AG09309 (cell line): Measurements from ENCODE around the gene MAP2K5.
A peak's percentile ranks its signal among the peaks of the same experiment; 100 is the strongest.

Source experiments
- DNase-seq: peaks from one replicate; pipeline ENCODE4 v3.0.0-alpha.2; 2010; ENCODE audit warnings: low read depth
- H3K4me3 ChIP-seq: 2 replicates; pipeline ENCODE4 v1.5.1; 2011; ENCODE audit warnings: mild to moderate bottlenecking, low read depth, low read length, moderate library complexity; ENCODE audit not compliant: control insufficient read depth
- TF ChIP-seq, protein P1 (sequence below): IDR thresholded peaks from 2 replicates; pipeline ENCODE4 v1.5.1; 2011; ENCODE audit warnings: mild to moderate bottlenecking, low read depth, low read length, inconsistent platforms; ENCODE audit not compliant: insufficient read depth, control insufficient read depth; ENCODE audit errors: missing control alignments

Gene MAP2K5

DNA sequence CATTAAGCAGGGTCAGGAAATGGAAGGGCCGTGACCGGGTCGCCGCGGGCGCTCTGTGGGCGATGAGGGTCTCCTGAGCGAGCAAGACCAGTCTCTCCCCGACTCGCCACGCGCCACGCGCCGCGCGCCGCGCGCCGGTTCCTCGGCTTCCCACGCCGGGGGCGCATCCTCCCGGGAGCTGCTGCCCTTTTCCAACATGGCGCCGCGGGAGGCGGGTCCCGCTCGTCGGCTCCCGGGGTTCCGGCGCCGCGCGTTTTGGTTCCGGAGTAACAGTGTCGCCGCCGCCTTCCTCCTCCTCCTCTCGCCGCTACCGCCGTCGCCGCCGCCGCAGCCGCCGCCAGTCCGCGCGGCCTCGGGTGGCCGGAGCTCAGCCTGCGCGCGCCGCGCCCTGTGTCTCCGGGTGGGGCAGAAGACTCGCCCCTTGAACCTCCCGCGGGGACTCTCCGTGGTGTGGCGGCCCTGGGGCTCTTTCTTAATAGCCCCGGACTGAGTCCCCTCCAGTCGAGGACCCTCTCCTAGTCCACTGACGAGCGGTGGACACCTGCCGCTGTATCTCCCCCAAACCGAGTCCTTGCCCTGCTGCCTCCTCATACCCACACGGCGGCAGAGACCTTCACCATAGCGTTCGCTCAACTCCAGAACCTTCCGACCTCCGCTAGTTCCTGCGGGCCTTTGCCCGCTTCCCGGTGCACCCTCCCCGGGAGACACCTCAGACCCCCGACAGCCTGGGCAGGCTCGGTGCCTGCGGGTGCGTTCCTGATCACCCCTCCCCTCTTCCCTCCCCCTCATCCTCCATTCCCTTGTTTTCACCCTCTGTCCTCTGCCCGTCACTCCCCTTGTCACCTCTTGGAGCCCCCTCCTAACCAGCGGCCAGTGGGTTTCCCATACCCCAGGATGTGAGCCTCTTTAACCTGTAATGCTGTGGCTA lies at the start of gene MAP2K5:
Gene MAP2K5 (plus strand): TSS at position 284 of the 928 bp plus-strand sequence. CDS start 633 bp downstream, at position 917.
- TF ChIP-seq, protein P1, sequence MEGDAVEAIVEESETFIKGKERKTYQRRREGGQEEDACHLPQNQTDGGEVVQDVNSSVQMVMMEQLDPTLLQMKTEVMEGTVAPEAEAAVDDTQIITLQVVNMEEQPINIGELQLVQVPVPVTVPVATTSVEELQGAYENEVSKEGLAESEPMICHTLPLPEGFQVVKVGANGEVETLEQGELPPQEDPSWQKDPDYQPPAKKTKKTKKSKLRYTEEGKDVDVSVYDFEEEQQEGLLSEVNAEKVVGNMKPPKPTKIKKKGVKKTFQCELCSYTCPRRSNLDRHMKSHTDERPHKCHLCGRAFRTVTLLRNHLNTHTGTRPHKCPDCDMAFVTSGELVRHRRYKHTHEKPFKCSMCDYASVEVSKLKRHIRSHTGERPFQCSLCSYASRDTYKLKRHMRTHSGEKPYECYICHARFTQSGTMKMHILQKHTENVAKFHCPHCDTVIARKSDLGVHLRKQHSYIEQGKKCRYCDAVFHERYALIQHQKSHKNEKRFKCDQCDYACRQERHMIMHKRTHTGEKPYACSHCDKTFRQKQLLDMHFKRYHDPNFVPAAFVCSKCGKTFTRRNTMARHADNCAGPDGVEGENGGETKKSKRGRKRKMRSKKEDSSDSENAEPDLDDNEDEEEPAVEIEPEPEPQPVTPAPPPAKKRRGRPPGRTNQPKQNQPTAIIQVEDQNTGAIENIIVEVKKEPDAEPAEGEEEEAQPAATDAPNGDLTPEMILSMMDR: no peak
- H3K4me3 ChIP-seq: peak within 1 kb of the TSS; percentile 80
- no peak for DNase-seq

DNA sequence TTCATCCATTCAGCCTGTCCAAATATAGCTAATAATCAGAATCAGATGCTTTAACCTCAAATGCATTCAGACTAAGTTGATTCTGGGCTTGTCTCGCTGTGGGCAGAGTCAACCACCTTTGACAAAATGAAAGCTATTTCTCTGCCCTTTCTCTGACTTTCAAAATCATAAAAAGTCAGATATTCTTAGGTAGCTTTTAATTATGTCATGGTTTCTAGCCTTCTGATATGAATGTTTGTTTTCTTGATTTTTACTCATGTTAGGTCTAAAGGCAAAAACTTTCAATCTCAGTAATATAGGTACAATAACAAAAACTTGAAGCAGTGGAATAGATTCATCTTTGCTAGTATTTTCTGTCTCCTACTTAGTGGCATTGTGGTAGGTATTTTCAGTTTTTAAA lies 46.9 kb upstream of the MAP2K5 start:
- no peak for DNase-seq
- TF ChIP-seq, protein P1: no peak

GRCh38 chr15:67501177-67501835 lies 41.2 kb upstream of the MAP2K5 start:
- TF ChIP-seq, protein P1: peak; percentile 52
- DNase-seq: no peak
- no peak overlapping the region for H3K4me3 ChIP-seq

More for the DNA sequence above, 46.9 kb upstream of the MAP2K5 start:
- no peak overlapping the region for H3K4me3 ChIP-seq

DNA sequence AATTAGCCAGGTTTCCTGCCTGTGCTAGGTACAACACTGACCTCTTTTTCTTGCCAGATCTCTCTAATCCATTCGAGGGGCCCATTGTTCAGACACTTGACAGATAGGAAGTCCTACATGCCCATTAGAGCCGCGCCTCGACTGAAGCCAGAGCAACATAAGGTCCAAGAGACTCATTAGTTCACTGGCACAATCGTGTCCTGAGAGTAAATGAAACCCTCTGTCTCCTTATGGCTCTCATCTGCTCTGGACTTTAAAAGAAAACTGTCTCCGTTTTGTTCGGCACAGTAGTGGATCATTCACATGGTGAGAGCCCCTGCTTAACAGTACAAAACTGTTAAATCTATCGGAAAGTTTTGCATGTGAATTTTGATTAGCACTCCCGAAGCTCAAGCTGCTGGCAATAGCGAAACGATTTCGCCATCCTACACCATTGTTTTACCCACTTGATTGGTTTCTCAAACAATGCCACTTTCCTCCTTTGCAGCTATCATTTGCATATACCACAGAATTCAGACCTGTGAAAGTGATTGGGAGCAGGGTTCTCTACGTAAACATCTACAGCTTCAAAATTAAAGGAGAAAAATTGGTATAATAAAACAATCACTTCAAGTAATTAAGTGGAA lies 40.6 kb upstream of the MAP2K5 start:
- DNase-seq: no peak
- TF ChIP-seq, protein P1: no peak

GRCh38 chr15:67504056-67504455 lies 38.4 kb upstream of the MAP2K5 start:
- TF ChIP-seq, protein P1: no peak
- no peak overlapping the region for H3K4me3 ChIP-seq
- DNase-seq: no peak

More for the DNA sequence above, 40.6 kb upstream of the MAP2K5 start:
- H3K4me3 ChIP-seq: no peak overlapping the region

GRCh38 chr15:67504796-67505195 lies 37.7 kb upstream of the MAP2K5 start:
- DNase-seq: peak; percentile 86
- H3K4me3 ChIP-seq: no peak overlapping the region
- TF ChIP-seq, protein P1: no peak
